SK-N-SH (cell line): ENCODE results near the gene LATS2. TPM values are rescaled to one million over a fixed set of nuclear protein-coding genes. Genes with fewer than 3 reads are reported as not detected.
A peak's percentile ranks its signal among the peaks of the same experiment; 100 is the strongest.

Source experiments
- CTCF ChIA-PET: fragments of 300-600, 350-600 bp; formaldehyde crosslinking; extraction: SDS; loops from one replicate; lab custom pipeline; 2021; lab: Yijun Ruan, JAX
- POLR2A ChIA-PET: fragments of 350-600 bp; sonication (Branson Sonifier 250); formaldehyde crosslinking; extraction: SDS; loops from one replicate; lab custom pipeline; 2020; ENCODE audit warnings: antibody characterized with exemption, inconsistent platforms; lab: Yijun Ruan, JAX
- DNase-seq: peaks from one replicate; pipeline ENCODE4 v3.0.0; 2012
- H2AFZ ChIP-seq: fragments of 200-600 bp; sonication (generic); 2 replicates; pipeline ENCODE4 v1.8.1; 2016; ENCODE audit warnings: antibody characterized with exemption, mild to moderate bottlenecking, low read depth
- H3F3A ChIP-seq: fragments of 200-600 bp; sonication (generic); replicated peaks from 2 replicates; pipeline ENCODE3; 2016; ENCODE audit warnings: antibody characterized with exemption, mild to moderate bottlenecking; ENCODE audit not compliant: insufficient read depth
- H3K27ac ChIP-seq, 2 experiments: fragments of 200-500 bp in 1 of 2; fragments of 200-600 bp in 1 of 2; sonication (Bioruptor generic) in 1 of 2; sonication (generic), shearing (Covaris generic) in 1 of 2; 2 replicates each; pipeline versions ENCODE4 v1.5.1 to v1.6.1; 2014 to 2016; ENCODE audit warnings: low read depth in 2 of 2, inconsistent platforms in 1 of 2, low read length in 1 of 2, mild to moderate bottlenecking in 1 of 2, mixed read lengths in 1 of 2
- H3K27me3 ChIP-seq: fragments of 200-600 bp; sonication (generic), shearing (Covaris generic); 2 replicates; pipeline ENCODE4 v1.6.1; 2016; ENCODE audit warnings: mixed run types; ENCODE audit not compliant: insufficient read depth
- H3K36me3 ChIP-seq, 2 experiments: fragments of 200-500 bp in 1 of 2; fragments of 200-600 bp in 1 of 2; sonication (Bioruptor generic) in 1 of 2; sonication (generic) in 1 of 2; replicated peaks in 1 of 2; 2 replicates each; pipeline versions ENCODE3 to v1.5.1; 2014 to 2016; ENCODE audit warnings: low read length in 1 of 2, mild to moderate bottlenecking in 1 of 2; ENCODE audit not compliant: insufficient read depth in 2 of 2, control insufficient read depth in 1 of 2
- H3K4me1 ChIP-seq, 2 experiments: fragments of 200-500 bp in 1 of 2; fragments of 200-600 bp in 1 of 2; sonication (Bioruptor generic) in 1 of 2; sonication (generic), shearing (Covaris generic) in 1 of 2; 2 replicates each; pipeline versions ENCODE4 v1.5.1 to v1.6.1; 2014 to 2016; ENCODE audit warnings: low read depth in 1 of 2, low read length in 1 of 2, mixed run types in 1 of 2; ENCODE audit not compliant: insufficient read depth in 2 of 2, control insufficient read depth in 1 of 2
- H3K4me2 ChIP-seq: fragments of 200-600 bp; sonication (generic), shearing (Covaris generic); 2 replicates; pipeline ENCODE4 v1.6.1; 2017; ENCODE audit warnings: mixed run types
- H3K4me3 ChIP-seq, 2 experiments: fragments of 200-500 bp in 1 of 2; fragments of 200-600 bp in 1 of 2; sonication (Bioruptor generic) in 1 of 2; sonication (generic), shearing (Covaris generic) in 1 of 2; 2 replicates each; pipeline versions ENCODE4 v1.5.1 to v1.8.1; 2014 to 2016; ENCODE audit warnings: low read depth in 2 of 2, inconsistent platforms in 1 of 2, low read length in 1 of 2, mild to moderate bottlenecking in 1 of 2, mixed read lengths in 1 of 2, moderate library complexity in 1 of 2
- H3K79me2 ChIP-seq: fragments of 200-600 bp; sonication (generic); 2 replicates; pipeline ENCODE4 v1.8.1; 2017; ENCODE audit warnings: mild to moderate bottlenecking; ENCODE audit not compliant: insufficient read depth
- H3K9ac ChIP-seq: fragments of 200-600 bp; sonication (generic); 2 replicates; pipeline ENCODE4 v1.6.1; 2017; ENCODE audit warnings: mixed run types
- H3K9me2 ChIP-seq: fragments of 200-600 bp; sonication (generic); 2 replicates; pipeline ENCODE4 v1.6.1; 2017; ENCODE audit warnings: mixed run types
- H3K9me3 ChIP-seq: fragments of 200-600 bp; sonication (generic); 2 replicates; pipeline ENCODE4 v1.6.1; 2017; ENCODE audit warnings: mixed run types, mild to moderate bottlenecking, moderate library complexity
- H4K20me1 ChIP-seq: fragments of 200-600 bp; sonication (generic); 2 replicates; pipeline ENCODE4 v1.6.1; 2017; ENCODE audit warnings: mild to moderate bottlenecking, mixed run types; ENCODE audit not compliant: insufficient read depth
- EP300 ChIP-seq, 2 experiments: IDR thresholded peaks; 2 replicates each; pipeline versions ENCODE4 v1.4.0 to v1.6.1; 2012; ENCODE audit warnings: borderline replicate concordance in 1 of 2, low read depth in 1 of 2, low read length in 1 of 2
- MEF2A ChIP-seq: IDR thresholded peaks from 2 replicates; pipeline ENCODE4 v1.4.0; 2012; ENCODE audit warnings: low read depth, borderline replicate concordance
- MXI1 ChIP-seq: IDR thresholded peaks from 2 replicates; pipeline ENCODE4 v1.6.1; 2012; ENCODE audit warnings: mild to moderate bottlenecking, low read depth, low read length, improper control_type of control experiment
- TAF1 ChIP-seq: IDR thresholded peaks from 2 replicates; pipeline ENCODE4 v1.6.1; 2012; ENCODE audit warnings: low read depth, mild to moderate bottlenecking, low read length, moderate library complexity, borderline replicate concordance
- WGBS: methylation state at CpG from one replicate; pipeline ENCODE4 v1.1.6; 2017; ENCODE audit warnings: low lambda C conversion rate; 5-methylcytosine and 5-hydroxymethylcytosine counted together
- polyA plus RNA-seq, 3 experiments: library from polyadenylated mRNA; depleted of rRNA; stranded (reverse); fragments of >200 nt; gene quantifications; 2 replicates each; pipeline ENCODE4 v1.2.3, GENCODE V29; 2012
- TF ChIP-seq, protein P1 (sequence below): fragments of 150-350 bp; IDR thresholded peaks from 2 replicates; pipeline ENCODE4 v1.6.1; 2016; ENCODE audit warnings: mild to moderate bottlenecking, low read depth, low read length
- TF ChIP-seq, protein P2 (sequence below): fragments of 200-600 bp; sonication (generic); IDR thresholded peaks from 2 replicates; pipeline ENCODE4 v1.6.1; 2017; ENCODE audit warnings: antibody characterized with exemption, mild to moderate bottlenecking, moderate library complexity
- TF ChIP-seq, protein P3 (sequence below): IDR thresholded peaks from 2 replicates; pipeline ENCODE4 v1.6.1; 2012; ENCODE audit warnings: mild to moderate bottlenecking, low read depth, low read length, moderate library complexity

LATS2 gene
- polyA plus RNA-seq, 1 of the 3 experiments (the other 2 are of a cell fraction), result 19.6 TPM

DNA sequence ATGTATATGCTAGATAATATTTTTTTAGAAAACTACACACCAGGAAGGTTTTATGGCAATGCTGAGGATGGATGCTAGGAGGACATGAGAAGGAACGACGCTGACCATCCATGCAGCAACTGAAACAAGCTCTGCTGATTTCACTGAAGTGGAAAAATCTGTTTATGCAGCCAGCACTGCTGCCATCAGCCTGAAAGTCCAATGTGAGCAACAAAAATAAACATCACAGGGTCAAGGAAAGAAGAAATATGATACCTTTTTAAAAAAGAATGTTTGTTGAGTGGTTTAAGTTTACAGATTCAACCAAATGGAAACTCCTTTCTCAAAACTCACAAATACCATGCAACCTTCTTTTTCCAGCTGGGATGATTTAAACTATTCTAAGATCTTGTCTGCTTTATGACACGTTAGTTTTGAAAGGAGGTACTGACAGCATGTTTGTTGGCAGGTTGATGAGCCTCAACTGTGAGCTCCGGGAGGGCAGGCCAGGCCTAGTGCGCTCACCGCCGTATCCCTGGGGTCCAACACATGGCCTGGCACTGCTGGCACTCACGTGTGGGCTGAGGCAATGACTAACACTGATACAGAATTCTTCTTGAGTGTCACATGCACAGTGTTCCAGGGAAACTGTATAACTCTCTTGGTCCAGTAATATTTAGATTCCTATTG is 46.8 kb downstream of the LATS2 start (continued):
- TF ChIP-seq, protein P1, sequence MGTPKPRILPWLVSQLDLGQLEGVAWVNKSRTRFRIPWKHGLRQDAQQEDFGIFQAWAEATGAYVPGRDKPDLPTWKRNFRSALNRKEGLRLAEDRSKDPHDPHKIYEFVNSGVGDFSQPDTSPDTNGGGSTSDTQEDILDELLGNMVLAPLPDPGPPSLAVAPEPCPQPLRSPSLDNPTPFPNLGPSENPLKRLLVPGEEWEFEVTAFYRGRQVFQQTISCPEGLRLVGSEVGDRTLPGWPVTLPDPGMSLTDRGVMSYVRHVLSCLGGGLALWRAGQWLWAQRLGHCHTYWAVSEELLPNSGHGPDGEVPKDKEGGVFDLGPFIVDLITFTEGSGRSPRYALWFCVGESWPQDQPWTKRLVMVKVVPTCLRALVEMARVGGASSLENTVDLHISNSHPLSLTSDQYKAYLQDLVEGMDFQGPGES, result no peak
- peak in 1 of 2 experiments; percentile 64; a peak in 1 of 4 replicates for TF ChIP-seq EP300 (IDR thresholded peaks at IDR 0.05; ENCODE audit: borderline replicate concordance in 1 of 2, low read depth in 1 of 2, low read length in 1 of 2)

DNA sequence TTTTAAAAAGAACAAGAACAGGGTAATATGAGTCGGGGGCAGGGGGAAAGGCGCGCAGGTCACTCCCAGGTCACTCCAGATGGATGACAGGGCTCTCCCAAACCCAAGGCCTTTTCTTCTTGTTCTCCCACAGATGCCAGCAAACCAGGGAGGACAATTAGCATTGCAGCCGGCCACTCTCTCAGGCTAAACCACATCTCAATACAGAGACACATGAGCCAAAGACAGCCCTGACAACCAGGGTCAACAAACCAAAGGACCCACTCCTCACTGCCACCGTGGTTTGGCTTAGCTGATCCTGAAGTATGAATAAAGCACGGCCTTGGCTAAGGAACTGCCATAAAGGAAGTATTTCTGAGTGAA is 47.3 kb downstream of the LATS2 start:
- Histone ChIP-seq H3K4me1 (peaks cover 12 to 56% of the 10 kb centered on the region in 2 experiments), H3K27ac (peak overlapping the region; percentile 73 to 99; a peak in 3 of 4 replicates), H3K9me2 (no peaks in the 10 kb centered on the region), H3K4me3 (0 out of 4 replicates have a peak overlapping the region, but pooled peaks of 1 of the 2 experiments have one; percentile 30), H3K27me3 (no peaks in the 10 kb centered on the region), H3K79me2 (peaks cover 91% of the 10 kb centered on the region), H3F3A (peaks cover 61% of the 10 kb centered on the region), H3K4me2 (peak overlapping the region; percentile 65), H3K9me3 (no peaks in the 10 kb centered on the region), H3K9ac (peak overlapping the region; percentile 38; the same call in 1 of the 2 replicates), H4K20me1 (peaks cover 63% of the 10 kb centered on the region), H3K36me3 (peaks cover 0 to 3% of the 10 kb centered on the region in 2 experiments), H2AFZ (no peak overlapping the region)
- CTCF ChIA-PET, result interaction anchor here (1.3 kb wide), 1 partner anchor 77 kb away, joined by 3 read pairs; no protein-coding TSS in a partner anchor
- POLR2A ChIA-PET, result no interaction called here
- DNase-seq, result no peak
- WGBS, result 68% methylated on average over 6 of the region's 6 CpGs
- TF ChIP-seq MEF2A, result no peak
- TF ChIP-seq, protein P2, sequence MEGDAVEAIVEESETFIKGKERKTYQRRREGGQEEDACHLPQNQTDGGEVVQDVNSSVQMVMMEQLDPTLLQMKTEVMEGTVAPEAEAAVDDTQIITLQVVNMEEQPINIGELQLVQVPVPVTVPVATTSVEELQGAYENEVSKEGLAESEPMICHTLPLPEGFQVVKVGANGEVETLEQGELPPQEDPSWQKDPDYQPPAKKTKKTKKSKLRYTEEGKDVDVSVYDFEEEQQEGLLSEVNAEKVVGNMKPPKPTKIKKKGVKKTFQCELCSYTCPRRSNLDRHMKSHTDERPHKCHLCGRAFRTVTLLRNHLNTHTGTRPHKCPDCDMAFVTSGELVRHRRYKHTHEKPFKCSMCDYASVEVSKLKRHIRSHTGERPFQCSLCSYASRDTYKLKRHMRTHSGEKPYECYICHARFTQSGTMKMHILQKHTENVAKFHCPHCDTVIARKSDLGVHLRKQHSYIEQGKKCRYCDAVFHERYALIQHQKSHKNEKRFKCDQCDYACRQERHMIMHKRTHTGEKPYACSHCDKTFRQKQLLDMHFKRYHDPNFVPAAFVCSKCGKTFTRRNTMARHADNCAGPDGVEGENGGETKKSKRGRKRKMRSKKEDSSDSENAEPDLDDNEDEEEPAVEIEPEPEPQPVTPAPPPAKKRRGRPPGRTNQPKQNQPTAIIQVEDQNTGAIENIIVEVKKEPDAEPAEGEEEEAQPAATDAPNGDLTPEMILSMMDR, result no peak
- TF ChIP-seq, protein P3, sequence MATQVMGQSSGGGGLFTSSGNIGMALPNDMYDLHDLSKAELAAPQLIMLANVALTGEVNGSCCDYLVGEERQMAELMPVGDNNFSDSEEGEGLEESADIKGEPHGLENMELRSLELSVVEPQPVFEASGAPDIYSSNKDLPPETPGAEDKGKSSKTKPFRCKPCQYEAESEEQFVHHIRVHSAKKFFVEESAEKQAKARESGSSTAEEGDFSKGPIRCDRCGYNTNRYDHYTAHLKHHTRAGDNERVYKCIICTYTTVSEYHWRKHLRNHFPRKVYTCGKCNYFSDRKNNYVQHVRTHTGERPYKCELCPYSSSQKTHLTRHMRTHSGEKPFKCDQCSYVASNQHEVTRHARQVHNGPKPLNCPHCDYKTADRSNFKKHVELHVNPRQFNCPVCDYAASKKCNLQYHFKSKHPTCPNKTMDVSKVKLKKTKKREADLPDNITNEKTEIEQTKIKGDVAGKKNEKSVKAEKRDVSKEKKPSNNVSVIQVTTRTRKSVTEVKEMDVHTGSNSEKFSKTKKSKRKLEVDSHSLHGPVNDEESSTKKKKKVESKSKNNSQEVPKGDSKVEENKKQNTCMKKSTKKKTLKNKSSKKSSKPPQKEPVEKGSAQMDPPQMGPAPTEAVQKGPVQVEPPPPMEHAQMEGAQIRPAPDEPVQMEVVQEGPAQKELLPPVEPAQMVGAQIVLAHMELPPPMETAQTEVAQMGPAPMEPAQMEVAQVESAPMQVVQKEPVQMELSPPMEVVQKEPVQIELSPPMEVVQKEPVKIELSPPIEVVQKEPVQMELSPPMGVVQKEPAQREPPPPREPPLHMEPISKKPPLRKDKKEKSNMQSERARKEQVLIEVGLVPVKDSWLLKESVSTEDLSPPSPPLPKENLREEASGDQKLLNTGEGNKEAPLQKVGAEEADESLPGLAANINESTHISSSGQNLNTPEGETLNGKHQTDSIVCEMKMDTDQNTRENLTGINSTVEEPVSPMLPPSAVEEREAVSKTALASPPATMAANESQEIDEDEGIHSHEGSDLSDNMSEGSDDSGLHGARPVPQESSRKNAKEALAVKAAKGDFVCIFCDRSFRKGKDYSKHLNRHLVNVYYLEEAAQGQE, result no peak
- TF ChIP-seq TAF1, result no peak
- TF ChIP-seq MXI1, result no peak
